Measurements from ENCODE around the gene NUDC.

- no peak for TF ChIP-seq CTCF (IDR thresholded peaks at IDR 0.05)
- no peak for TF ChIP-seq SIN3A (IDR thresholded peaks at IDR 0.05; ENCODE audit: borderline replicate concordance, insufficient read depth, low read depth, low read length)
- no peak for TF ChIP-seq REST (IDR thresholded peaks at IDR 0.05; ENCODE audit: insufficient read depth in 1 of 2, low read depth in 2 of 2, low read length in 1 of 2)
Observed at GRCh38 chr1:26910343-26911160, 11.0 kb upstream of the NUDC start.

All from Panc1 (cell line).